A549 (cell line): Measurements from ENCODE around the gene CLDND1.

Experiments
- CEBPB ChIP-seq, 2 experiments: fragments of >200 bp in 1 of 2; sonication (Bioruptor Twin) in 1 of 2; formaldehyde crosslinking in 1 of 2; IDR thresholded peaks; 2 replicates each; pipeline ENCODE4 v1.6.1; 2012 to 2016
- CHD4 ChIP-seq: fragments of 200-600 bp; sonication (generic); IDR thresholded peaks from 2 replicates; pipeline ENCODE4 v1.6.1; 2016; ENCODE audit warnings: antibody characterized with exemption, mild to moderate bottlenecking, borderline replicate concordance
- ESRRA ChIP-seq: fragments of 150-350 bp; IDR thresholded peaks from 2 replicates; pipeline ENCODE4 v1.6.1; 2014; ENCODE audit warnings: mild to moderate bottlenecking, low read length, borderline replicate concordance
- JUN ChIP-seq, 2 experiments: fragments of >200 bp; sonication (Bioruptor Twin); formaldehyde crosslinking; IDR thresholded peaks; 2 replicates in 1 of 2; 3 replicates in 1 of 2; pipeline ENCODE4 v1.6.1; 2016 to 2017
- MYC ChIP-seq: IDR thresholded peaks from 2 replicates; pipeline ENCODE4 v1.6.1; 2012; ENCODE audit warnings: mild to moderate bottlenecking, inconsistent platforms, low read length, improper control_type of control experiment, borderline replicate concordance
- NPAS2 ChIP-seq: fragments of 250-450 bp; sonication (Bioruptor Pico); IDR thresholded peaks from 2 replicates; pipeline ENCODE4 v1.8.0; 2022; ENCODE audit warnings: mild to moderate bottlenecking, moderate library complexity, borderline replicate concordance
- TF ChIP-seq, protein P1 (sequence below): fragments of >200 bp; sonication (Bioruptor Twin); formaldehyde crosslinking; IDR thresholded peaks from 3 replicates; pipeline ENCODE4 v1.5.1; 2016
- TF ChIP-seq, protein P2 (sequence below): fragments of 250-450 bp; sonication (Bioruptor Pico); IDR thresholded peaks from 2 replicates; pipeline ENCODE4 v1.5.0; 2020; ENCODE audit warnings: low read depth, mild to moderate bottlenecking, moderate library complexity
- TF ChIP-seq, protein P3 (sequence below): fragments of 200-600 bp; sonication (generic); IDR thresholded peaks from 2 replicates; pipeline ENCODE4 v1.6.1; 2016; ENCODE audit warnings: antibody characterized with exemption, mild to moderate bottlenecking, moderate library complexity

DNA sequence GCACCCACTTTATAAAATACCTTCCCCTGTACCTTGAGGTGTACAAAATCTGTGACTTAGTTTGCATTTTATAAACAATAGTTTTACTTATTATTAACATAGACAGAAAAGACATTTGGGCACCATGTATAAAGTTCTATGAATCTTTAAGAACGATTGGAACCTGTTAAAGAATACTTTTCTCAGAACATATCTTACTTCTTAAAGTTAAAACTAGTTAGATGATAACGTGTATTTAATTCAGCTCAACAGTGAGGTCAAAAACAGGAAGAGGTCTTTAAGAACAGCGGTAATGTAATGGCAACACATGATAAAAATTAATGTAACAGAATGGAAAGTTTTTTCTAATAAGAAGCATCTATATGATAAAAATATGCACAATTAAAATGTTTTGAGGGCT is 45.7 kb upstream of the CLDND1 start:
- TF ChIP-seq, protein P1, sequence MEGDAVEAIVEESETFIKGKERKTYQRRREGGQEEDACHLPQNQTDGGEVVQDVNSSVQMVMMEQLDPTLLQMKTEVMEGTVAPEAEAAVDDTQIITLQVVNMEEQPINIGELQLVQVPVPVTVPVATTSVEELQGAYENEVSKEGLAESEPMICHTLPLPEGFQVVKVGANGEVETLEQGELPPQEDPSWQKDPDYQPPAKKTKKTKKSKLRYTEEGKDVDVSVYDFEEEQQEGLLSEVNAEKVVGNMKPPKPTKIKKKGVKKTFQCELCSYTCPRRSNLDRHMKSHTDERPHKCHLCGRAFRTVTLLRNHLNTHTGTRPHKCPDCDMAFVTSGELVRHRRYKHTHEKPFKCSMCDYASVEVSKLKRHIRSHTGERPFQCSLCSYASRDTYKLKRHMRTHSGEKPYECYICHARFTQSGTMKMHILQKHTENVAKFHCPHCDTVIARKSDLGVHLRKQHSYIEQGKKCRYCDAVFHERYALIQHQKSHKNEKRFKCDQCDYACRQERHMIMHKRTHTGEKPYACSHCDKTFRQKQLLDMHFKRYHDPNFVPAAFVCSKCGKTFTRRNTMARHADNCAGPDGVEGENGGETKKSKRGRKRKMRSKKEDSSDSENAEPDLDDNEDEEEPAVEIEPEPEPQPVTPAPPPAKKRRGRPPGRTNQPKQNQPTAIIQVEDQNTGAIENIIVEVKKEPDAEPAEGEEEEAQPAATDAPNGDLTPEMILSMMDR: no peak
- TF ChIP-seq CHD4 (no peak), NPAS2 (CRISPR knock-in tag) (no peak), JUN (IDR thresholded peaks at IDR 0.05) (no peak), MYC (no peak), CEBPB (IDR thresholded peaks at IDR 0.05) (no peak), ESRRA (no peak)
- TF ChIP-seq, protein P2, sequence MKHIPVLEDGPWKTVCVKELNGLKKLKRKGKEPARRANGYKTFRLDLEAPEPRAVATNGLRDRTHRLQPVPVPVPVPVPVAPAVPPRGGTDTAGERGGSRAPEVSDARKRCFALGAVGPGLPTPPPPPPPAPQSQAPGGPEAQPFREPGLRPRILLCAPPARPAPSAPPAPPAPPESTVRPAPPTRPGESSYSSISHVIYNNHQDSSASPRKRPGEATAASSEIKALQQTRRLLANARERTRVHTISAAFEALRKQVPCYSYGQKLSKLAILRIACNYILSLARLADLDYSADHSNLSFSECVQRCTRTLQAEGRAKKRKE: no peak
- TF ChIP-seq, protein P3, sequence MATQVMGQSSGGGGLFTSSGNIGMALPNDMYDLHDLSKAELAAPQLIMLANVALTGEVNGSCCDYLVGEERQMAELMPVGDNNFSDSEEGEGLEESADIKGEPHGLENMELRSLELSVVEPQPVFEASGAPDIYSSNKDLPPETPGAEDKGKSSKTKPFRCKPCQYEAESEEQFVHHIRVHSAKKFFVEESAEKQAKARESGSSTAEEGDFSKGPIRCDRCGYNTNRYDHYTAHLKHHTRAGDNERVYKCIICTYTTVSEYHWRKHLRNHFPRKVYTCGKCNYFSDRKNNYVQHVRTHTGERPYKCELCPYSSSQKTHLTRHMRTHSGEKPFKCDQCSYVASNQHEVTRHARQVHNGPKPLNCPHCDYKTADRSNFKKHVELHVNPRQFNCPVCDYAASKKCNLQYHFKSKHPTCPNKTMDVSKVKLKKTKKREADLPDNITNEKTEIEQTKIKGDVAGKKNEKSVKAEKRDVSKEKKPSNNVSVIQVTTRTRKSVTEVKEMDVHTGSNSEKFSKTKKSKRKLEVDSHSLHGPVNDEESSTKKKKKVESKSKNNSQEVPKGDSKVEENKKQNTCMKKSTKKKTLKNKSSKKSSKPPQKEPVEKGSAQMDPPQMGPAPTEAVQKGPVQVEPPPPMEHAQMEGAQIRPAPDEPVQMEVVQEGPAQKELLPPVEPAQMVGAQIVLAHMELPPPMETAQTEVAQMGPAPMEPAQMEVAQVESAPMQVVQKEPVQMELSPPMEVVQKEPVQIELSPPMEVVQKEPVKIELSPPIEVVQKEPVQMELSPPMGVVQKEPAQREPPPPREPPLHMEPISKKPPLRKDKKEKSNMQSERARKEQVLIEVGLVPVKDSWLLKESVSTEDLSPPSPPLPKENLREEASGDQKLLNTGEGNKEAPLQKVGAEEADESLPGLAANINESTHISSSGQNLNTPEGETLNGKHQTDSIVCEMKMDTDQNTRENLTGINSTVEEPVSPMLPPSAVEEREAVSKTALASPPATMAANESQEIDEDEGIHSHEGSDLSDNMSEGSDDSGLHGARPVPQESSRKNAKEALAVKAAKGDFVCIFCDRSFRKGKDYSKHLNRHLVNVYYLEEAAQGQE: no peak
